ENCODE data around the gene OOSP3.

DNA sequence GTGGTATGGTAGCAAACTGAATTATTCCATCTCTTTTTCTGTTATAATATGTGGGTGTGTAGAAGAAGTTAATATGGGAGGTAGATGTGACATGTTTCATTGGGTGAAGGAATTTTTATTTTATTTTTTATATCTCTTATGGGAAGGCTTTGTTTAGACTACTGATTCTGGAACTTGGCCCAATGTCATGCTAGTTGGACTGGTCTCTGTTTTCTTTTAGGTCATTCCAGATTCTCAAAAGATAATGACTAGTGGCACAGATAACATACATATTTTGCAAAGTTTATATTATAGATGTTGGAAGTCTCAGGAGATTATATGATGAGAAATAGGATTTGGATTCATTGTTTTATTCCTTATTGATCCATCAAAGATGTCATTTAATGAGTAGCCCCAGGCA lies 1.3 kb upstream of the OOSP3 start:
- TF ChIP-seq CTCF (IDR thresholded peaks at IDR 0.05): no peak
- no peak for TF ChIP-seq POLR2A (IDR thresholded peaks at IDR 0.05)
- TF ChIP-seq EP300 (IDR thresholded peaks at IDR 0.05): no peak
